Measurements from ENCODE around the gene AQP9. TPM values are rescaled to one million over a fixed set of nuclear protein-coding genes. Genes with fewer than 3 reads are reported as not detected.
"Not testable (repeated sequence)": the region's sequence is repeated elsewhere in the genome, so short reads cannot be mapped to it uniquely, and the experiment has no call there.

AQP9 gene, protein sequence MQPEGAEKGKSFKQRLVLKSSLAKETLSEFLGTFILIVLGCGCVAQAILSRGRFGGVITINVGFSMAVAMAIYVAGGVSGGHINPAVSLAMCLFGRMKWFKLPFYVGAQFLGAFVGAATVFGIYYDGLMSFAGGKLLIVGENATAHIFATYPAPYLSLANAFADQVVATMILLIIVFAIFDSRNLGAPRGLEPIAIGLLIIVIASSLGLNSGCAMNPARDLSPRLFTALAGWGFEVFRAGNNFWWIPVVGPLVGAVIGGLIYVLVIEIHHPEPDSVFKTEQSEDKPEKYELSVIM
- total RNA-seq, result not detected

DNA sequence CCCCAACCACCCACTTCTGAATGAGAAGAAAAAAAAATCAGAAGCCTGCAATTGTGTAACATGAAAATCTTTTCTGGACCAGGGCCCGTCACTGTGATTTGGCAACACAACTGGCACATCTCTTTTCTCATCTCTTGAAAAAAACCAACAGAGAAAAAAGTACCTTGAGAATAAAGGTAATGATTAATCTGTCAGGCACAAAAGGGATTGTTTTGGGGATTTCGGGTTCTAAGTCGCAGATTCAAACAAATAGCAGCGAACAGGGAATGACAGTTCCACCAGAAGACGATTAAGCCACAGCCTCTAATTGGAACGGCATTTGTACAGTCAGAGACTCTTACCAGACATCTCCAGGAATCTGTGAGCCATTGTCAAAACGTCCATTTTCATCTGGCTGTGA is at the start of gene AQP9:
AQP9 (plus strand) TSS at position 276 of the 400 bp plus-strand sequence. CDS start 185 bp downstream, outside the sequence.
- no peak for DNase-seq
- H3K4me3 Mint-ChIP-seq, result no peak within 1 kb of the TSS
- CTCF ChIA-PET, result no interaction called here
- no peaks in the 10 kb centered on the region for H3K36me3 Mint-ChIP-seq (ENCODE audit: low read depth)
- H3K4me1 Mint-ChIP-seq (ENCODE audit: low read depth), result no peaks in the 10 kb centered on the region
- no peaks in the 10 kb centered on the region for H3K9me3 Mint-ChIP-seq
- H3K27ac Mint-ChIP-seq, result no peak within 1 kb of the TSS
- intact Hi-C loops (cut with micrococcal nuclease), result no loop called here
- no peaks in the 10 kb centered on the region for H3K27me3 Mint-ChIP-seq (ENCODE audit: low read depth)

DNA sequence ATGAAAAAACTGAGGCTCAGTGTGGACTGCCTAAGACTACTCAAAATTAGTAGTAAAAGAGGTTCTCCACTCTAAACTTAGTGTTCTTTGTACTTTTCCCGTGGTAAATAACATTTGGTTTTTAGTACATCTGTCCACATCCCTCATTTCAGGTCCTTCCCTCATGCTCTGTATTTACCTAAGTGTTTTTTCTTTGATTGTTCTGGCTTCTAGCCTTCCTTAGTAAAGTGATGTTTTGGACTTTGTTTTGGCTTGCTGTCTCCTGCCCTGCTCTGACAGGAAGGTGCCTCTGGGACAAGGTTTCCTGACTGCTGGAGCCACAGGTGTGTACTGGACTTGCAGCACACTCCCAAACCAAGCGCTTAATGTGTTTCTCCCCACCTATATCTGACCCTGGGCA is 42.8 kb upstream of the AQP9 start:
- DNase-seq, result no peak
- Mint-ChIP-seq H3K4me3 (no peak overlapping the region), H3K9me3 (no peaks in the 10 kb centered on the region), H3K27me3 (ENCODE audit: low read depth) (peaks cover 11% of the 10 kb centered on the region), H3K4me1 (ENCODE audit: low read depth) (no peaks in the 10 kb centered on the region), H3K36me3 (ENCODE audit: low read depth) (no peaks in the 10 kb centered on the region), H3K27ac (no peak overlapping the region)
- CTCF ChIA-PET, result no interaction called here
- intact Hi-C loops (cut with micrococcal nuclease), result no loop called here

DNA sequence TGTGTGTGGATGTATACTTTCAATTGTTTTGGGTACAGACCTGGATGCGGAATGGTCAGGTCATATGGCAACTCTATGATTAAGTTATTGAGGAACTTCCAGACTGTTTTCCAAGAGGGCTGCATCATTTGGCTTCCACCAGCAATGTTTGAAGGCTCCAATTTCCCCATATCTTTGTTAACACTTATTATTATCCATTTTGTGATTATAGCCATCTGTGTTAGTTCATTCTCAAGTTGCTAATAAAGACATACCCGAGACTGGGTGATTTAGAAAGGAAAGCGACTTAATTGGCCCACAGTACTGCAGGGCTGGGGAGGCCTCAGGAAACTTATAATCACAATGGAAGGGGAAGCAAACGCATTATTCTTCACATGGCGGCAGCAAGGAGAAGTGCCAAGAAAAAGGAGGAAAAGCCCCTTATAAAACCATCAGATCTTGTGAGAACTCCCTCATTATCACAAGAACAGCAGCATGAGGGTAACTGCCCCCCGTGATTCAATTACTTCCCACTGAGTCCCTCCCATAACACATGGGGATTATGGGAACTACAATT is 41.6 kb upstream of the AQP9 start:
- CTCF ChIA-PET, result no interaction called here
- peaks cover 17% of the 10 kb centered on the region for H3K27me3 Mint-ChIP-seq (ENCODE audit: low read depth)
- intact Hi-C loops (cut with micrococcal nuclease), result no loop called here
- no peak overlapping the region for H3K27ac Mint-ChIP-seq
- no peak for DNase-seq
- H3K4me1 Mint-ChIP-seq (ENCODE audit: low read depth), result no peaks in the 10 kb centered on the region
- H3K9me3 Mint-ChIP-seq, result no peaks in the 10 kb centered on the region
- H3K4me3 Mint-ChIP-seq, result no peak overlapping the region
- H3K36me3 Mint-ChIP-seq (ENCODE audit: low read depth), result no peaks in the 10 kb centered on the region

DNA sequence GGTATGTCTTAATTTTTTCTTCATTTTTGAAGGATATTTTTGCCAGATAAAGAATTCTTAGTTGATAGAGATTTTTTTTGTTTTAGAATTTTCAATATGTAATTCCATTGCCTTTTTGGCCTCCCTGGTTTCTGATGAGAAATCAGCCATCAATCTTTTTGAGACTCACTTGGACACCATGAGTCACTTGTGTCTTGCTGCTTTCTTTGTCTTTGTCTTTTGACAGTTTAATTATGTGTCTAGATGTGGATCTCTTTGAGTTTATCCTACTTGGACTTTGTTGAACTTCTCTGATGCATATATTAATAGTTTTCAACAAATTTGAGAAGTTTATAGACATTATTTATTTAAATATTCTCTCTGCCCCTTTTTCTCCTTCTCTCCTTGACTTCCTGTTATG is 34.7 kb upstream of the AQP9 start:
- intact Hi-C loops (cut with micrococcal nuclease), result no loop called here
- H3K4me3 Mint-ChIP-seq, result no peak overlapping the region
- CTCF ChIA-PET, result no interaction called here
- no peak for DNase-seq
- no peak overlapping the region for H3K27ac Mint-ChIP-seq
- H3K27me3 Mint-ChIP-seq (ENCODE audit: low read depth), result peaks cover 38% of the 10 kb centered on the region
- no peaks in the 10 kb centered on the region for H3K36me3 Mint-ChIP-seq (ENCODE audit: low read depth)
- no peaks in the 10 kb centered on the region for H3K9me3 Mint-ChIP-seq
- no peaks in the 10 kb centered on the region for H3K4me1 Mint-ChIP-seq (ENCODE audit: low read depth)

DNA sequence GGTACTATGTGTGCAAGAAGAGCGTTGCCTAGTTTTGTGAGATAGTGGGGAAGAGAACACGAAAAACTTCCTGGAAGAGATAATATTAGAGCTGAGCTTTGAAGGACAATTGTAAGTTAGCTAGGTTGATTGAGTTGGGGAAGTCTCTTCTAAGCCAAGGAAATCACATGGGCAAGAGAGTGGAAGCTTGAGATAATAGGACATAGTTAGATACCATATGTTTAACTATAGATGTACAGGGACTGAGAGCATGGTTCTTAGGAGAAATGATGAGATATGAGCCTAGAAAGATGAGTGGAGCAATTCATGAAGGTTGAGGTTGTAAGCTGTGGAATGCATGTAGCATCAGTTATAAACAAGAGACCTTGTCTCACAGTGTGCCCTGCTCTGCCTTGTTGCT is 30.1 kb upstream of the AQP9 start:
- intact Hi-C loops (cut with micrococcal nuclease), result no loop called here
- no peaks in the 10 kb centered on the region for H3K36me3 Mint-ChIP-seq (ENCODE audit: low read depth)
- H3K4me1 Mint-ChIP-seq (ENCODE audit: low read depth), result no peaks in the 10 kb centered on the region
- H3K27me3 Mint-ChIP-seq (ENCODE audit: low read depth), result peaks cover 27% of the 10 kb centered on the region
- no peaks in the 10 kb centered on the region for H3K9me3 Mint-ChIP-seq
- H3K27ac Mint-ChIP-seq, result no peak overlapping the region
- no peak overlapping the region for H3K4me3 Mint-ChIP-seq
- DNase-seq, result no peak
- CTCF ChIA-PET, result no interaction called here

DNA sequence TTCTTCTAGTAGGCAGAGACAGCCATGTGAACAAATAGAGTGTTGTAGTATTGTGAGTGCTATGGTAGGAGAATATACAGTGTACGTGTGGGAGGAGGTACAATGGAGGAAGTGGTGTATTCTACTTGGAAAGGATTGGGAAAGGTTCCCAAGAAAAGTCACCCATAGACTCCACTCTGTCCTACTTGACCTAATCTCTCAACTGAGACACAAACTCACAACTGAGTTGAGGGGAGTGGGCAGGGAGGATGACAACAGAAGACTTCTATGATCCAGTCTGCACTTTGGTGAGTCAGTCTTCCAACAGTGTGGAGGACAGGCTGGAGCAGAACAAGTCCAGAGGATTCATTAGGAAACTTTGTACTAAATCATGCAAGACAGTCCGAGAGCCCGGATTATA is 28.8 kb upstream of the AQP9 start:
- DNase-seq, result no peak
- peaks cover 20% of the 10 kb centered on the region for H3K27me3 Mint-ChIP-seq (ENCODE audit: low read depth)
- H3K27ac Mint-ChIP-seq, result no peak overlapping the region
- no peak overlapping the region for H3K4me3 Mint-ChIP-seq
- CTCF ChIA-PET, result no interaction called here
- no peaks in the 10 kb centered on the region for H3K36me3 Mint-ChIP-seq (ENCODE audit: low read depth)
- no peaks in the 10 kb centered on the region for H3K9me3 Mint-ChIP-seq
- H3K4me1 Mint-ChIP-seq (ENCODE audit: low read depth), result no peaks in the 10 kb centered on the region
- intact Hi-C loops (cut with micrococcal nuclease), result no loop called here

DNA sequence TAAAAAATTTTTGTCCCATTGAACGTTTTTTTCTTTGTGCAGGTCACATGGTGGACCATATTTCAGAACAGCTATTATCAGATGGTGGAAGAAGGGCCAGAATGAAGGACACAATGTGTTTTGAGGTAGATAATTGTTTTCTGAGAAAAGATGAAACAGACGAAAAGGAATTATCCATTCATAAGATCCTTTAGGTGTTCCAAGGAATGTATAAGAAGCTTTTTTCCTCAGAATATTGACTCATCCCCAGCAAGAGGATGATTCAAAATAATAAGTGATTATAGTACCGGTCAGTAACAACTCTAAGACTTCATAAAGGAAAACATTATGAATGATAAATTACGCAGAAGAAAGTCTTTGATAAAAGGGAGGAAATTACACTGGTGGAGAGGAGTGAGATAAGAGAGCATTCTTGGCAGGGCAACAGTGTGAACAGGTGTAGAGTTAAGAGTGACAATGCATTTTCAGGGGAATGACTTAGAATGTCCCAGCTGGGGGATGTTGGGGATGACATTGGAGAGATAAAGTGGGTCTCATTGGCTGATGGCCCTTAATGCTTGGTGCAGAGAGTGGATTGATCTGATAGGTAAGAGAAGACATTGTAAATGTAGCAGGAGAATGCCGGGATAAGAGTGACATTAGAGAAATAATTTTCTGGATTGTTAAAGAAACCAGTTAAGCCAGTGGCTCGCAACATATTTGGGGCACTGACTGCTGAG is 27.0 kb upstream of the AQP9 start:
- DNase-seq, result no peak
- no peak overlapping the region for H3K27ac Mint-ChIP-seq
- H3K36me3 Mint-ChIP-seq (ENCODE audit: low read depth), result no peaks in the 10 kb centered on the region
- no peaks in the 10 kb centered on the region for H3K4me1 Mint-ChIP-seq (ENCODE audit: low read depth)
- H3K4me3 Mint-ChIP-seq, result no peak overlapping the region
- peaks cover 16% of the 10 kb centered on the region for H3K27me3 Mint-ChIP-seq (ENCODE audit: low read depth)
- CTCF ChIA-PET, result no interaction called here
- H3K9me3 Mint-ChIP-seq, result no peaks in the 10 kb centered on the region
- intact Hi-C loops (cut with micrococcal nuclease), result no loop called here

DNA sequence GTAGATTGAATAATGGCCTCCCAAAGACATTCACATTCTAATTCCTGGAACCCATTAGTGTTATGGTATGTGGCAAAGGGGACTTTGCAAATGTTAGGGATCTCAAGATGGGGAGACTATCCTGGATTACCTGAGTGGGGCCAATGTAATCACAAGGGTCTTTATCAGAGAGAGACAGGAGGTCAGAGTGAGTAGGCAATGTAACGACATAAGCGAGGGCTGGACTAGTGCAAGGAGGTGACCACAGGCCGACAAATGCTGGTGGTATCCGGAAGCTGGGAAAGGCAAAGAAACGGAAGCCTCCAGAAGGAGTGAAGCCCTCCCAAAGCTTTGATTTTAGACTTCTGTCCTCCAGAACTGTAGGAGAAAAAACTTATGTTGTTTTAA is 26.5 kb upstream of the AQP9 start:
- CTCF ChIA-PET, result no interaction called here
- intact Hi-C loops (cut with micrococcal nuclease), result no loop called here
- H3K9me3 Mint-ChIP-seq, result no peaks in the 10 kb centered on the region
- no peak for DNase-seq
- peaks cover 12% of the 10 kb centered on the region for H3K27me3 Mint-ChIP-seq (ENCODE audit: low read depth)
- no peak overlapping the region for H3K4me3 Mint-ChIP-seq
- no peak overlapping the region for H3K27ac Mint-ChIP-seq
- no peaks in the 10 kb centered on the region for H3K4me1 Mint-ChIP-seq (ENCODE audit: low read depth)
- H3K36me3 Mint-ChIP-seq (ENCODE audit: low read depth), result no peaks in the 10 kb centered on the region

DNA sequence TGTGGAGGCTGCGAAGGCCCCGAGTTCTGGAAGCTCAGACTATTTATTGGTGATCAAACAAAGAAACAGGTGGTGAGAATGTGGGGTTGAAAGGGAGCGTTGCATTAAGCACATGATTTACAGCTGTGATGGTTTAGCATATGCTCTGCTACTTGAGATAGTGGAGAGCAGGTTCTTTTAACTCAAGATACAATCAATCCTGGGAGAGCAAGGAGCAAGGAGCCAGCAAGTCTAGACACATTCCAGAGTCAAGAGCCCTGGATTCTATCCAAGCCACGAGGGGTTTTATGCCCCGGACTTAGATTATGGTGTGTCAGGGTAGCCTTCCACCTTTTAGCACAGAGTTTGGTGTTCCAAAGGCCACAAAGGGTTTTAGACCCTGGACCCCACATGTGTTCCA is 24.8 kb upstream of the AQP9 start:
- intact Hi-C loops (cut with micrococcal nuclease); H3K27ac Mint-ChIP-seq; H3K9me3 Mint-ChIP-seq; H3K4me1 Mint-ChIP-seq (ENCODE audit: low read depth); CTCF ChIA-PET; DNase-seq; H3K36me3 Mint-ChIP-seq (ENCODE audit: low read depth); H3K4me3 Mint-ChIP-seq: not testable (repeated sequence)
- H3K27me3 Mint-ChIP-seq (ENCODE audit: low read depth), result peaks cover 12% of the 10 kb centered on the region

DNA sequence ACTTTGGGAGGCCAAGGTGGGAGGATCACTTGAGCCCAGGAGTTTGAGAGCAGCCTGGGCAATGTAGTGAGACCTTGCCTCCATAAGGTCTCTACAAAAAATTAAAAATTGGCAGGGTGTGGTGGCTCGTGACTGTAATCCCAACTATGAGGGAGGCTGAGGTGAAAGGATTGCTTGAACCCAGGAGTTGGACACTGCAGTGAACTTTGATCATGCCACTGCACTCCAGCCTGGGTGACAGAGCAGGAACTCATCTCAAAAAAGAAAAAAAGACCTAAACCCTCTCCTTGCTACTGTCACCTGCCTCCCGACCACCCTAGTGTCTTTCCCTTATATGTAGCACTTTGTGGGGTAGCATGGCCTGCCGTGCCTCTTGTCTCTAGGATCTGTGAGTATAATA is 23.8 kb upstream of the AQP9 start:
- Mint-ChIP-seq H3K4me3 (no peak overlapping the region), H3K27me3 (ENCODE audit: low read depth) (peaks cover 12% of the 10 kb centered on the region), H3K36me3 (ENCODE audit: low read depth) (no peaks in the 10 kb centered on the region), H3K27ac (no peak overlapping the region), H3K9me3 (no peaks in the 10 kb centered on the region), H3K4me1 (ENCODE audit: low read depth) (no peaks in the 10 kb centered on the region)
- no peak for DNase-seq
- intact Hi-C loops (cut with micrococcal nuclease), result no loop called here
- CTCF ChIA-PET, result no interaction called here

DNA sequence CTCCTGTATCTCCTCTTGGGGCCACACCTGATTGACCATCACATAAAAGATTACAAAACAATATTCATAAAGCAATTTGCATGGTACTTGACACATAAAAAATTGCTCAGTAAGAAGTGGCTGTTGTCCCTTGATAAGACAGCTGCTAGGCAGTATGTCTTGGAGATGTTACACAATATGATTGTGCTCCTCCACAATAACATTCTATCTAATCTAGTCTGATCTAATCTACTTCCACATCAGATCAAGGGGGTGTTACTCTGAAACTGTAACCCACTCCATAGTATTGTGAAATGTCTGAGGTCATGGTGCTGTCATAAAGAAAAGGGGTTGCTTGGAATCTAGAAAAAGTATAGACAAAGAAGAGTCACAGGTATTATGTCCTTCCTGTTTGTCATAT is 23.4 kb upstream of the AQP9 start:
- CTCF ChIA-PET, result no interaction called here
- Mint-ChIP-seq H3K4me1 (ENCODE audit: low read depth) (no peaks in the 10 kb centered on the region), H3K27me3 (ENCODE audit: low read depth) (peaks cover 12% of the 10 kb centered on the region), H3K4me3 (no peak overlapping the region), H3K27ac (no peak overlapping the region), H3K36me3 (ENCODE audit: low read depth) (no peaks in the 10 kb centered on the region), H3K9me3 (no peaks in the 10 kb centered on the region)
- DNase-seq, result no peak
- intact Hi-C loops (cut with micrococcal nuclease), result no loop called here

DNA sequence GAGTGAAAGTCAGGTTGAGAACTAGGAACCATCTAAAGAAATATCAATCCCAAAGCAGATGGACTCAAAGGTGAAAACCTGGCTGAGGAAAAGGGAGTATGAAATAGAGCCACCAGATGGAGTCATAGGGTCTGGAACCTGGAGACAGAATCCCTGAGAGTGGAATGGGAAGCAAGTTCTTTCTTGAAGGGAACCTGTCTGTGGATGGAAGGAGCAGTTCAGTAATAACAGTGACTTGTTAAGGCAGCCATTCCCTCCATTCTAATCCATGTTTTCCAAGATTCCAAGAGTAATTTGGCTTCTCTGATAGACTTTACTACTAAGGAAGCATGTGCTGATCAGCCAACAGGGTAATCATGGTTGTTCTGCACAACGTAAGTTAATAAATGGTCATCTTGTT is 22.5 kb upstream of the AQP9 start:
- no peaks in the 10 kb centered on the region for H3K4me1 Mint-ChIP-seq (ENCODE audit: low read depth)
- no peaks in the 10 kb centered on the region for H3K9me3 Mint-ChIP-seq
- CTCF ChIA-PET, result no interaction called here
- DNase-seq, result no peak
- no peak overlapping the region for H3K4me3 Mint-ChIP-seq
- peaks cover 13% of the 10 kb centered on the region for H3K27me3 Mint-ChIP-seq (ENCODE audit: low read depth)
- H3K36me3 Mint-ChIP-seq (ENCODE audit: low read depth), result no peaks in the 10 kb centered on the region
- no peak overlapping the region for H3K27ac Mint-ChIP-seq
- intact Hi-C loops (cut with micrococcal nuclease), result no loop called here

DNA sequence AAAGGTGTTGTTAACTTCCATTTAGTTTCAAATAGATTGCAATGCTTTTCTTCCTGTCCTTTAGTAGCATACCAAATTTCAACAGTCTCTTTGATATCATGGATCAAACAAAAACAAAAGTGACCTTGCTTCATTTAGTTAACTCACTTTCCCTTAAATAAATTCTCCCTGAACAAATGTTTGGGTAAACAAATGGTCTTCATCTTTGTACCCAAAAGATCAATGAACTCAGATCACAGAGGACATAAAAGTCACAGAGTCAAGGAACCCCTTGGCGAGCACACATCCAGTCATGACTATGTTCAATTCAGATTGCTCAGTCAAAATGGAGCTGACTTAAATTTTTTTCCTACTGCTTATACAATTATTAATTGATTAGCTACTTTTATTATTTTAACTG is 20.6 kb upstream of the AQP9 start:
- Mint-ChIP-seq H3K36me3 (ENCODE audit: low read depth) (no peaks in the 10 kb centered on the region), H3K4me1 (ENCODE audit: low read depth) (no peaks in the 10 kb centered on the region)
- CTCF ChIA-PET, result no interaction called here

More for the DNA sequence above, 20.6 kb upstream of the AQP9 start:
- no peak for DNase-seq
- Mint-ChIP-seq H3K27ac (no peak overlapping the region), H3K9me3 (no peaks in the 10 kb centered on the region), H3K4me3 (no peak overlapping the region), H3K27me3 (ENCODE audit: low read depth) (peaks cover 9% of the 10 kb centered on the region)
- intact Hi-C loops (cut with micrococcal nuclease), result no loop called here
